A673 (cell line): ENCODE measurements around the gene OMP. TPM values are rescaled to one million over a fixed set of nuclear protein-coding genes. Genes with fewer than 3 reads are reported as not detected.

Source experiments
- BruUV-seq: library from RNA; stranded (reverse); fragments of 400-500 nt; replicated peaks from 2 replicates; lab custom pipeline; 2021; lab: Mats Ljungman, UMichigan
- CTCF ChIA-PET: fragments of 300-600 bp; sonication (Branson Sonifier 250); formaldehyde crosslinking; loops from one replicate; lab custom pipeline; 2022; ENCODE audit warnings: antibody characterized with exemption; lab: Charles Lee
- POLR2A ChIA-PET: fragments of 300-600 bp; sonication (Branson Sonifier 250); formaldehyde crosslinking; loops from one replicate; lab custom pipeline; 2022; ENCODE audit warnings: antibody characterized with exemption; ENCODE audit not compliant: low non-redundant PET; lab: Charles Lee
- DNase-seq: peaks from one replicate; pipeline ENCODE4 v3.0.0-alpha.2; 2015; ENCODE audit warnings: low spot score
- H3K27ac ChIP-seq: fragments of 200-600 bp; sonication (generic); 2 replicates; pipeline ENCODE4 v1.5.1; 2016; ENCODE audit warnings: mixed run types, low read depth, mild to moderate bottlenecking, mixed read lengths, antibody characterized with exemption, low read length; ENCODE audit not compliant: poor library complexity, severe bottlenecking
- H3K27me3 ChIP-seq: fragments of 200-600 bp; sonication (generic); replicated peaks from 2 replicates; pipeline ENCODE4 v1.6.1; 2017; ENCODE audit warnings: mixed run types, low read depth, mild to moderate bottlenecking, mixed read lengths, antibody characterized with exemption, low read length; ENCODE audit not compliant: insufficient read depth, poor library complexity
- H3K36me3 ChIP-seq: fragments of 200-600 bp; sonication (generic); 2 replicates; pipeline ENCODE4 v1.6.1; 2016; ENCODE audit warnings: mixed run types, mild to moderate bottlenecking, mixed read lengths, antibody characterized with exemption, low read length; ENCODE audit not compliant: insufficient read depth, poor library complexity, severe bottlenecking
- H3K4me1 ChIP-seq: fragments of 200-600 bp; sonication (generic); 2 replicates; pipeline ENCODE4 v1.6.1; 2017; ENCODE audit warnings: mixed run types, mild to moderate bottlenecking, mixed read lengths, antibody characterized with exemption, low read length; ENCODE audit not compliant: insufficient read depth, poor library complexity, severe bottlenecking
- H3K4me3 ChIP-seq: fragments of 200-600 bp; sonication (generic); 2 replicates; pipeline ENCODE4 v1.5.1; 2016; ENCODE audit warnings: low read depth, mixed run types, mild to moderate bottlenecking, mixed read lengths, low read length; ENCODE audit not compliant: poor library complexity, severe bottlenecking
- H3K9me3 ChIP-seq: fragments of 200-600 bp; sonication (generic); 2 replicates; pipeline ENCODE4 v1.6.1; 2016; ENCODE audit warnings: mixed run types, low read depth, mild to moderate bottlenecking, mixed read lengths, antibody characterized with exemption, low read length; ENCODE audit not compliant: poor library complexity, severe bottlenecking
- CTCF ChIP-seq: fragments of 300-800, 200-600 bp; sonication (generic); conservative IDR thresholded peaks from 2 replicates; pipeline ENCODE4 v1.5.1; 2017; ENCODE audit warnings: low read depth, mild to moderate bottlenecking, antibody characterized with exemption, low read length, moderate library complexity, mixed read lengths
- EZH2 ChIP-seq: fragments of 200-600 bp; sonication (generic); IDR thresholded peaks from 2 replicates; pipeline ENCODE4 v1.6.1; 2017; ENCODE audit warnings: borderline replicate concordance, low read depth, mild to moderate bottlenecking, mixed read lengths, antibody characterized with exemption, low read length; ENCODE audit not compliant: poor library complexity, severe bottlenecking
- intact Hi-C: fragments of 100-400 bp; cut with micrococcal nuclease; formaldehyde crosslinking; loops from one replicate; pipeline ENCODE4 v1.10.0; 2022; ENCODE audit not compliant: unreplicated experiment
- total RNA-seq: library from RNA; stranded (reverse); gene quantifications from 2 replicates; pipeline ENCODE4 v1.2.3, GENCODE V29; 2021

Gene OMP
- total RNA-seq, 1 experiment from 2014 or later, result not detected

- H3K27me3 ChIP-seq, result peaks cover 3% of the 10 kb centered on the region
- H3K9me3 ChIP-seq, result no peaks in the 10 kb centered on the region
- H3K27ac ChIP-seq, result no peak overlapping the region
- TF ChIP-seq EZH2, result no peak
- TF ChIP-seq CTCF, result no peak
- H3K4me1 ChIP-seq, result no peaks in the 10 kb centered on the region
- ChIA-PET POLR2A (no interaction called here), CTCF (no interaction called here)
- H3K36me3 ChIP-seq, result no peaks in the 10 kb centered on the region
- no peak for DNase-seq
- intact Hi-C loops, result no loop called here
- BruUV-seq, result no TSS peak
- no peak overlapping the region for H3K4me3 ChIP-seq
These were observed 28.9 kb downstream of the OMP start for GRCh38 chr11:77131560-77131959.

DNA sequence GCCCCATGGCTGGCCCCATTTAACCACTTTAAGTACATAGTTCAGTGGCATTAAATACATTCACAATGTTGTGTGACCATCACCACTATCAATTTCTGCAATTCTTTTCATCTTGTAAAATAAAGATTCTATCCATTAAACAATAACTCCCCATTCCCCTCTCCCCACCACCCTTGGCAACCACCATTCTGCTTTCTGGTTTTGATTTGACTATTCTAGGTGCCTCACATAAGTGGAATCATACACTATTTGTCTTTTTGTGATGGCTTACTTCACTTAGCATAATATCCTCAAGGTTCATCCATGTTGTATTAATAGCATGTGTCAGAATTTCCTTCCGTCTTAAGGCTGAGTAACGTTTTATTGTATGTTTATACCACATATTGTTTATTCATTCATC lies 32.4 kb downstream of the OMP start:
- intact Hi-C loops, result no loop called here
- BruUV-seq, result no TSS peak
- no peak overlapping the region for H3K27ac ChIP-seq
- TF ChIP-seq CTCF (no peak), EZH2 (no peak)
- ChIA-PET POLR2A (no interaction called here), CTCF (no interaction called here)
- H3K27me3 ChIP-seq, result peaks cover 25% of the 10 kb centered on the region
- H3K4me1 ChIP-seq, result no peaks in the 10 kb centered on the region
- no peaks in the 10 kb centered on the region for H3K36me3 ChIP-seq
- H3K4me3 ChIP-seq, result no peak overlapping the region
- no peak for DNase-seq
- no peaks in the 10 kb centered on the region for H3K9me3 ChIP-seq

- ChIA-PET POLR2A (no interaction called here), CTCF (no interaction called here)
- DNase-seq, result no peak
- Histone ChIP-seq H3K4me1 (no peaks in the 10 kb centered on the region), H3K4me3 (no peak overlapping the region), H3K9me3 (no peaks in the 10 kb centered on the region), H3K36me3 (no peaks in the 10 kb centered on the region), H3K27me3 (peaks cover 25% of the 10 kb centered on the region), H3K27ac (no peak overlapping the region)
- TF ChIP-seq EZH2 (no peak), CTCF (no peak)
- BruUV-seq, result no TSS peak
- intact Hi-C loops, result no loop called here
These were observed 33.4 kb downstream of the OMP start for GRCh38 chr11:77136074-77136473.
